ENCODE measurements around the gene SLC9C1. TPM values are rescaled to one million over a fixed set of nuclear protein-coding genes. Genes with fewer than 3 reads are reported as not detected.

SLC9C1 gene
- total RNA-seq, 1 donor from 2014 or later = not detected

- TF ChIP-seq CTCF (conservative IDR thresholded peaks at IDR 0.05; ENCODE audit: low read depth, low read length) = no peak
- H3K4me3 ChIP-seq (ENCODE audit: low read depth, low read length) = no peak overlapping the region
- DNase-seq (ENCODE audit: low read depth) = no peak
Observed at GRCh38 chr3:112133626-112134334, 160.2 kb downstream of the SLC9C1 start.

GRCh38 chr3:112132975-112133448 is 161.0 kb downstream of the SLC9C1 start, which contains the start of gene GCSAM:
Gene GCSAM (minus strand): TSS chr3:112133248. CDS start chr3:112133120, 128 bp downstream.
- DNase-seq (ENCODE audit: low read depth) = no peak
- TF ChIP-seq CTCF (conservative IDR thresholded peaks at IDR 0.05; ENCODE audit: low read depth, low read length) = no peak
- H3K4me3 ChIP-seq (ENCODE audit: low read depth, low read length) = no peak within 1 kb of the TSS

DNA sequence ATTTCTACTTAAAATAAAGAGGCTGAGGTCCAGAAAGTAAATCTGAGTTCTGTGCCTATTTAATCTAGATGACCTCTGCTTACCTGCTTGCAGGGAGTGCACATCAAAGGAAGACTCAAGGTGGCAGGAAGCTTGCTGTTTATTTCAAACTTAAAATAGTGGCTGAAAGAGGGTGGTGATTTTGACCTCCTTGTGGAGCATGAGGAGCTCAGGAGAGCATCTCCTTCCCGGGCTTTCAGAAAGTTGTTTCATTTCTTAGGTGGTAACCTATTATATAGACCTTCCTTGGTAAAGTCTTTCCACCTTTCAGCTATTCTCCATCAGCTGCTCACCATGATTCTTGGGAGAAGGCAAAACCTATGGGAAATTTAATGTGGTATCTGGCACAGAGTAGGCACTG is 161.5 kb downstream of the SLC9C1 start:
- H3K4me3 ChIP-seq (ENCODE audit: low read depth, low read length) = no peak overlapping the region
- no peak for DNase-seq (ENCODE audit: low read depth)
- no peak for TF ChIP-seq CTCF (conservative IDR thresholded peaks at IDR 0.05; ENCODE audit: low read depth, low read length)

DNA sequence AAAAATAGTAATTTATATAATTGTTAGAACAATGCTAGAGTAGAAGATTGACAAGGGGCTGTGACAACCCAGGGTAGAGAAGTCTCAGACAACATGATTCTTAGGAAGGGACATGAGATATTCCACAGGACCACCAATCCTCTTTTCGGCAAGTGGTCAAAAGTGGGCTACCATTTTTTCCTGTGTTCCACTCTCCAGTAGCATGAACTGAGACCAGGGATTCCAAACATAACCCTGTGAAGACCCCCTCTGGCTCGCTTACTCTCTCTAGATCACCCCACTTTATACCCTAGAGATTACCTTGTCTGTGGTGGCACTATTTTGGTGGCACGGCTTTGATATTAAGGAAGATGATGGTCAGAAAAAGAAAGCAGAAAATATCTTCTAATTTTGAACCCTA is 161.9 kb downstream of the SLC9C1 start:
- TF ChIP-seq CTCF (conservative IDR thresholded peaks at IDR 0.05; ENCODE audit: low read depth, low read length) = no peak

DNA sequence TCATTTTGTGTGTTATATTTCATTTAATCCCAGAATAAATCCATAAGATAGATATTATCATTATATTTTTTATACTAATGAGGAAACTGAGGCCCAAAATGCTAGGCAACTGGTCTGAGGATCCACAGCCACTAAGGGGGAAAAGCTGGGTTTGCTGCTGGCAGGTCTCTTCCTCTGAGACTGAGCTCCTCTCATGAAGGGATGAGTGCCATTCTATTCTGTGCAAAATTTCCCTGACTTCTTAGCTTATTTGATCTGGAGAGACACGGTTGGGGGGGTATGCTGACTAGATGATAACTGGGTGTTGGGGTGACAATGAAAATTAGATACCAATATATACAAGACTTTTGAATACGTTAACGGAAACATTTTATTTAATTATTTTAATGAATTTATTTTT is 162.9 kb downstream of the SLC9C1 start:
- H3K4me3 ChIP-seq (ENCODE audit: low read depth, low read length) = no peak overlapping the region
- DNase-seq (ENCODE audit: low read depth) = no peak
- no peak for TF ChIP-seq CTCF (conservative IDR thresholded peaks at IDR 0.05; ENCODE audit: low read depth, low read length)

More for the DNA sequence above, 161.9 kb downstream of the SLC9C1 start:
- DNase-seq (ENCODE audit: low read depth) = no peak
- no peak overlapping the region for H3K4me3 ChIP-seq (ENCODE audit: low read depth, low read length)

DNA sequence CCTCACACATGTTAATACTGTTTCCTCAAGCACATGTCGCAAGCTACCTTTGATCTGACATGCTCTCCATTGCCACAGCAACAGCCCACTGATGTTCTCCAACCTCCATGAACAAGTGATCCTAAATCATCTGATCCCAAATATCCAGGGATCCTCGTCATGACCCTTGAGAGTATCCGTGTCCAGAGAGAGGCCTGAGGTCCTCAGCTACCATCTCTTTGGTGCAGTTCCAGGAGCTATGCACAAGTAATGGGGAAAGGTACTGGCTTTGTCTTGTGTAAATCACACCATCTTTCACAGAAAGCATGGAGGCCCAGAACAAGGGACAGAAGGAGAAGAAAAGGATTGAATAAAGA is 163.4 kb downstream of the SLC9C1 start:
- no peak for DNase-seq (ENCODE audit: low read depth)
- no peak for TF ChIP-seq CTCF (conservative IDR thresholded peaks at IDR 0.05; ENCODE audit: low read depth, low read length)
- H3K4me3 ChIP-seq (ENCODE audit: low read depth, low read length) = no peak overlapping the region
